K562 (cell line): ENCODE results near the gene ACOT2. TPM values are rescaled to one million over a fixed set of nuclear protein-coding genes. Genes with fewer than 3 reads are reported as not detected.

ENCODE experiments used
- ATAC-seq: fragments of 200-7000 bp; cut with Tn5 transposase; 3 replicates; pipeline ENCODE4 v1.9.1; 2020; ENCODE audit warnings: moderate library complexity
- BruUV-seq: library from RNA; stranded (reverse); fragments of 400-500 nt; replicated peaks from 2 replicates; lab custom pipeline; 2021; lab: Mats Ljungman, UMichigan
- CTCF ChIA-PET: fragments of 300-600 bp; formaldehyde crosslinking; extraction: SDS; loops from one replicate; lab custom pipeline; 2021; ENCODE audit warnings: low intra/inter-chr PET ratio; lab: Yijun Ruan, JAX
- POLR2A ChIA-PET: fragments of 300-600, 350-650 bp; sonication (Branson Sonifier 250); formaldehyde crosslinking; extraction: SDS; loops from one replicate; lab custom pipeline; 2021; ENCODE audit warnings: antibody characterized with exemption, inconsistent platforms; lab: Yijun Ruan, JAX
- DNase-seq, 4 experiments: peaks; one replicate each; pipeline versions ENCODE4 v3.0.0 to v3.0.0-alpha.2; 2011 to 2018; ENCODE audit warnings: low spot score in 3 of 4, mixed read lengths in 3 of 4; ENCODE audit errors: extremely low read depth in 1 of 4
- FAIRE-seq: peaks from 2 replicates; lab custom pipeline; 2011; peaks lifted over from hg19 to GRCh38; lab: Jason Lieb, UNC
- H2AFZ ChIP-seq: 2 replicates; pipeline ENCODE4 v1.6.0; 2011; ENCODE audit warnings: low read depth, low read length, control low read depth, inconsistent platforms
- H3K27ac ChIP-seq: fragments of 200-600 bp; 3 replicates; pipeline ENCODE4 v1.8.0; 2011; ENCODE audit warnings: low read depth, mild to moderate bottlenecking, control low read depth, inconsistent platforms, low read length, moderate library complexity, mixed read lengths; ENCODE audit errors: extremely low read depth
- H3K27me3 ChIP-seq, 2 experiments: fragments of 300-600 bp in 1 of 2; 2 replicates in 1 of 2; 3 replicates in 1 of 2; pipeline versions ENCODE4 v1.6.0 to v1.8.0; 2011; ENCODE audit warnings: inconsistent platforms in 2 of 2, low read length in 2 of 2, mild to moderate bottlenecking in 1 of 2, mixed read lengths in 1 of 2, moderate library complexity in 1 of 2; ENCODE audit not compliant: control insufficient read depth in 2 of 2, insufficient read depth in 2 of 2
- H3K36me3 ChIP-seq: fragments of 300-600 bp; 3 replicates; pipeline ENCODE4 v1.8.0; 2011; ENCODE audit warnings: mild to moderate bottlenecking, low read length, inconsistent platforms; ENCODE audit not compliant: control insufficient read depth, insufficient read depth
- H3K4me1 ChIP-seq, 2 experiments: fragments of 200-600 bp in 1 of 2; replicated peaks in 1 of 2; 2 replicates in 1 of 2; 3 replicates in 1 of 2; pipeline versions ENCODE4 v1.5.1 to v1.8.0; 2011; ENCODE audit warnings: inconsistent platforms in 2 of 2, low read length in 2 of 2, mild to moderate bottlenecking in 1 of 2, mixed read lengths in 1 of 2, moderate library complexity in 1 of 2; ENCODE audit not compliant: control insufficient read depth in 2 of 2, insufficient read depth in 2 of 2
- H3K4me2 ChIP-seq: 2 replicates; pipeline ENCODE4 v1.6.1; 2011; ENCODE audit warnings: low read length, control low read depth, inconsistent platforms, mixed read lengths; ENCODE audit not compliant: insufficient read depth
- H3K4me3 ChIP-seq: fragments of 200-600 bp; sonication (generic), shearing (Covaris generic); 2 replicates; pipeline ENCODE4 v1.5.1; 2016; ENCODE audit warnings: control low read depth, inconsistent platforms
- H3K79me2 ChIP-seq: fragments of 200-600 bp; 3 replicates; pipeline ENCODE4 v1.8.0; 2011; ENCODE audit warnings: low read length, inconsistent platforms; ENCODE audit not compliant: control insufficient read depth, insufficient read depth
- H3K9ac ChIP-seq, 2 experiments: 2 replicates each; pipeline versions ENCODE4 v1.6.0 to v1.6.1; 2011; ENCODE audit warnings: low read depth in 2 of 2, low read length in 2 of 2, control low read depth in 1 of 2, inconsistent platforms in 1 of 2, mild to moderate bottlenecking in 1 of 2, mixed read lengths in 1 of 2; ENCODE audit not compliant: insufficient read depth in 1 of 2
- H3K9me1 ChIP-seq: one replicate; pipeline ENCODE4 v1.6.0; 2011; ENCODE audit warnings: inconsistent platforms, mild to moderate bottlenecking, low read length, moderate library complexity; ENCODE audit not compliant: control insufficient read depth, insufficient read depth
- H3K9me3 ChIP-seq: replicated peaks from 2 replicates; pipeline ENCODE4 v1.5.1; 2011; ENCODE audit warnings: low read depth, low read length, inconsistent platforms; ENCODE audit not compliant: control insufficient read depth, insufficient read depth
- H4K20me1 ChIP-seq: replicated peaks from 2 replicates; pipeline ENCODE4 v1.6.1; 2011; ENCODE audit warnings: low read length, inconsistent platforms, mixed read lengths; ENCODE audit not compliant: control insufficient read depth, insufficient read depth
- ERF ChIP-seq: fragments of 450-650 bp; formaldehyde crosslinking; IDR thresholded peaks from 2 replicates; pipeline ENCODE4 v1.4.0; 2020; ENCODE audit warnings: mild to moderate bottlenecking, mixed read lengths
- FOXP4 ChIP-seq: sonication (generic); formaldehyde crosslinking; IDR thresholded peaks from 2 replicates; pipeline ENCODE4 v1.8.0; 2022; ENCODE audit warnings: mild to moderate bottlenecking, missing genetic modification reagents, borderline replicate concordance
- HDAC6 ChIP-seq: IDR thresholded peaks from 2 replicates; pipeline ENCODE4 v1.6.1; 2012; ENCODE audit warnings: low read depth, mild to moderate bottlenecking, control low read depth, inconsistent platforms, low read length, moderate library complexity
- PREB ChIP-seq: sonication (generic); formaldehyde crosslinking; IDR thresholded peaks from 2 replicates; pipeline ENCODE4 v1.8.1; 2023; ENCODE audit warnings: mild to moderate bottlenecking, missing genetic modification reagents
- TAF15 ChIP-seq: fragments of 200-400 bp; formaldehyde crosslinking; IDR thresholded peaks from 2 replicates; pipeline ENCODE4 v1.6.1; 2017; ENCODE audit warnings: mild to moderate bottlenecking, low read depth, low read length, moderate library complexity
- ZFP91 ChIP-seq: sonication (generic); formaldehyde crosslinking; IDR thresholded peaks from 2 replicates; pipeline ENCODE4 v1.8.0; 2022; ENCODE audit warnings: mild to moderate bottlenecking, missing genetic modification reagents
- ZNF232 ChIP-seq: sonication (generic); formaldehyde crosslinking; IDR thresholded peaks from 2 replicates; pipeline ENCODE4 v1.8.0; 2022; ENCODE audit warnings: mild to moderate bottlenecking, missing genetic modification reagents
- ZNF280A ChIP-seq: fragments of 450-650 bp; IDR thresholded peaks from 2 replicates; pipeline ENCODE4 v1.6.1; 2018; ENCODE audit warnings: mild to moderate bottlenecking, low read depth; ENCODE audit not compliant: partially characterized antibody
- WGBS: fragments of 100-300 bp; shearing (Covaris generic); methylation state at CpG from one replicate; pipeline ENCODE4 v1.1.6; 2016; ENCODE audit warnings: low coverage, mixed read lengths; ENCODE audit not compliant: insufficient coverage; ENCODE audit errors: missing lambda C conversion rate; 5-methylcytosine and 5-hydroxymethylcytosine counted together
- in situ Hi-C: fragments of 300-500 bp; cut with MboI; formaldehyde crosslinking; loops from 4 replicates; pipeline ENCODE4 v1.15.0; 2018; ENCODE audit warnings: inconsistent platforms, mixed read lengths
- intact Hi-C: fragments of 100-400 bp; cut with micrococcal nuclease; formaldehyde crosslinking; loops from 2 replicates; pipeline ENCODE4 v1.14.2; 2022
- polyA plus RNA-seq, 8 experiments: library from polyadenylated mRNA; depleted of rRNA in 4 of 8; stranded (reverse) in 5 of 8; unstranded in 3 of 8; fragments of >200 nt; fragmentation: Nextera tagmentation in 2 of 8; fragmentation: Illumina TruSeq in 1 of 8; extraction: Ambion mirVana in 2 of 8; extraction: Trizol in 1 of 8; gene quantifications; 2 replicates each; pipeline versions ENCODE4 v1.2.1 to v1.2.3, GENCODE V29; 2011 to 2014; ENCODE audit warnings: inconsistent platforms in 1 of 8, missing spikeins in 1 of 8
- total RNA-seq, 7 experiments: library from RNA; depleted of rRNA in 6 of 7; stranded (reverse); fragments of >200 nt in 6 of 7; fragmentation: Illumina TruSeq in 2 of 7; extraction: Trizol in 2 of 7; gene quantifications; 2 replicates each; pipeline versions ENCODE4 v1.2.1 to v1.2.3, GENCODE V29; 2011 to 2021; ENCODE audit warnings: low replicate concordance in 1 of 7
- TF ChIP-seq, protein P1 (sequence below): fragments of 250-450 bp; sonication (Bioruptor Pico); IDR thresholded peaks from 2 replicates; pipeline ENCODE4 v1.4.0; 2020; ENCODE audit warnings: mild to moderate bottlenecking, moderate library complexity
- TF ChIP-seq, protein P2 (sequence below): fragments of 250-450 bp; sonication (Bioruptor Pico); IDR thresholded peaks from 2 replicates; pipeline ENCODE4 v1.4.0; 2020; ENCODE audit warnings: mild to moderate bottlenecking

ACOT2 gene
- total and polyA plus RNA-seq, 9 of the 15 experiments (the other 6 are each of a cell fraction or from before 2014, with no cell fraction given): 0.04 to 0.15 (median 0.04) TPM; not detected in 6

DNA sequence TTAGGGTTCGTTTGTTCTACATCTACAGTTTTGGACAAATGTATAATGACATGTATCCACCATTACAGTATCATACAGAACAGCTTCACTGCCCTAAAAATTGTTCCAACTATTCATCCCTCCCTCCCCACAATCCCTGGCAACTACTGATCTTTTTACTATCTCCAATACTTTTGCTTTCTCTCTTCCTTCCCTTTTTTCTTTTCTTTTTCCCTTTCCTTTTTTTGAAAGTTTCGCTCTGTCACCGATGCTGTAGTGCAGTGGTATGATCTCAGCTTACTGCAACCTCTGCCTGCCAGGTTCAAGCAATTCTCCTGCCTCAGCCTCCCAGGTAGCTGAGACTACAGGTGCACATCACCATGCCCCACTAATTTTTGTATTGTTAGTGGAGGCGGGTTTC lies 20.1 kb downstream of the ACOT2 start:
- in situ Hi-C loops: no loop called here
- Histone ChIP-seq H2AFZ (no peak overlapping the region), H3K79me2 (no peaks in the 10 kb centered on the region), H3K4me3 (no peak overlapping the region), H3K27me3 (no peaks in the 10 kb centered on the region), H4K20me1 (no peaks in the 10 kb centered on the region), H3K9me1 (no peaks in the 10 kb centered on the region), H3K36me3 (no peaks in the 10 kb centered on the region), H3K9ac (no peak overlapping the region), H3K4me1 (no peaks in the 10 kb centered on the region; a peak in 2 of 5 replicates), H3K27ac (no peak overlapping the region), H3K4me2 (no peak overlapping the region), H3K9me3 (no peaks in the 10 kb centered on the region)
- intact Hi-C loops: no loop called here
- POLR2A ChIA-PET: interaction anchor here (0.6 kb wide), 1 partner anchor 62 kb away, joined by 4 read pairs; no protein-coding TSS in a partner anchor
- no peak for FAIRE-seq
- DNase-seq: no peak
- CTCF ChIA-PET: no interaction called here
- 12% methylated on average over 2 of the region's 4 CpGs for WGBS
- no TSS peak for BruUV-seq
- ATAC-seq: no peak
- TF ChIP-seq HDAC6 (no peak), PREB (CRISPR knock-in tag) (no peak), TAF15 (no peak), ZNF232 (CRISPR knock-in tag) (no peak), ZNF280A (no peak), FOXP4 (CRISPR knock-in tag) (no peak), ZFP91 (no peak), ERF (CRISPR knock-in tag) (no peak)
- TF ChIP-seq, protein P1, sequence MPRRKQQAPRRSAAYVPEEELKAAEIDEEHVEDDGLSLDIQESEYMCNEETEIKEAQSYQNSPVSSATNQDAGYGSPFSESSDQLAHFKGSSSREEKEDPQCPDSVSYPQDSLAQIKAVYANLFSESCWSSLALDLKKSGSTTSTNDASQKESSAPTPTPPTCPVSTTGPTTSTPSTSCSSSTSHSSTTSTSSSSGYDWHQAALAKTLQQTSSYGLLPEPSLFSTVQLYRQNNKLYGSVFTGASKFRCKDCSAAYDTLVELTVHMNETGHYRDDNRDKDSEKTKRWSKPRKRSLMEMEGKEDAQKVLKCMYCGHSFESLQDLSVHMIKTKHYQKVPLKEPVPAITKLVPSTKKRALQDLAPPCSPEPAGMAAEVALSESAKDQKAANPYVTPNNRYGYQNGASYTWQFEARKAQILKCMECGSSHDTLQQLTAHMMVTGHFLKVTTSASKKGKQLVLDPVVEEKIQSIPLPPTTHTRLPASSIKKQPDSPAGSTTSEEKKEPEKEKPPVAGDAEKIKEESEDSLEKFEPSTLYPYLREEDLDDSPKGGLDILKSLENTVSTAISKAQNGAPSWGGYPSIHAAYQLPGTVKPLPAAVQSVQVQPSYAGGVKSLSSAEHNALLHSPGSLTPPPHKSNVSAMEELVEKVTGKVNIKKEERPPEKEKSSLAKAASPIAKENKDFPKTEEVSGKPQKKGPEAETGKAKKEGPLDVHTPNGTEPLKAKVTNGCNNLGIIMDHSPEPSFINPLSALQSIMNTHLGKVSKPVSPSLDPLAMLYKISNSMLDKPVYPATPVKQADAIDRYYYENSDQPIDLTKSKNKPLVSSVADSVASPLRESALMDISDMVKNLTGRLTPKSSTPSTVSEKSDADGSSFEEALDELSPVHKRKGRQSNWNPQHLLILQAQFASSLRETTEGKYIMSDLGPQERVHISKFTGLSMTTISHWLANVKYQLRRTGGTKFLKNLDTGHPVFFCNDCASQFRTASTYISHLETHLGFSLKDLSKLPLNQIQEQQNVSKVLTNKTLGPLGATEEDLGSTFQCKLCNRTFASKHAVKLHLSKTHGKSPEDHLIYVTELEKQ (CRISPR knock-in tag): no peak
- TF ChIP-seq, protein P2, sequence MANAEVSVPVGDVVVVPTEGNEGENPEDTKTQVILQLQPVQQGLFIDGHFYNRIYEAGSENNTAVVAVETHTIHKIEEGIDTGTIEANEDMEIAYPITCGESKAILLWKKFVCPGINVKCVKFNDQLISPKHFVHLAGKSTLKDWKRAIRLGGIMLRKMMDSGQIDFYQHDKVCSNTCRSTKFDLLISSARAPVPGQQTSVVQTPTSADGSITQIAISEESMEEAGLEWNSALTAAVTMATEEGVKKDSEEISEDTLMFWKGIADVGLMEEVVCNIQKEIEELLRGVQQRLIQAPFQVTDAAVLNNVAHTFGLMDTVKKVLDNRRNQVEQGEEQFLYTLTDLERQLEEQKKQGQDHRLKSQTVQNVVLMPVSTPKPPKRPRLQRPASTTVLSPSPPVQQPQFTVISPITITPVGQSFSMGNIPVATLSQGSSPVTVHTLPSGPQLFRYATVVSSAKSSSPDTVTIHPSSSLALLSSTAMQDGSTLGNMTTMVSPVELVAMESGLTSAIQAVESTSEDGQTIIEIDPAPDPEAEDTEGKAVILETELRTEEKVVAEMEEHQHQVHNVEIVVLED (CRISPR knock-in tag): no peak
